GM03348 (cell line): ENCODE results near the gene SSTR3.

Source experiments
- DNase-seq: peaks from one replicate; pipeline ENCODE4 v3.0.0; 2012; ENCODE audit warnings: low spot score

SSTR3 gene

DNA sequence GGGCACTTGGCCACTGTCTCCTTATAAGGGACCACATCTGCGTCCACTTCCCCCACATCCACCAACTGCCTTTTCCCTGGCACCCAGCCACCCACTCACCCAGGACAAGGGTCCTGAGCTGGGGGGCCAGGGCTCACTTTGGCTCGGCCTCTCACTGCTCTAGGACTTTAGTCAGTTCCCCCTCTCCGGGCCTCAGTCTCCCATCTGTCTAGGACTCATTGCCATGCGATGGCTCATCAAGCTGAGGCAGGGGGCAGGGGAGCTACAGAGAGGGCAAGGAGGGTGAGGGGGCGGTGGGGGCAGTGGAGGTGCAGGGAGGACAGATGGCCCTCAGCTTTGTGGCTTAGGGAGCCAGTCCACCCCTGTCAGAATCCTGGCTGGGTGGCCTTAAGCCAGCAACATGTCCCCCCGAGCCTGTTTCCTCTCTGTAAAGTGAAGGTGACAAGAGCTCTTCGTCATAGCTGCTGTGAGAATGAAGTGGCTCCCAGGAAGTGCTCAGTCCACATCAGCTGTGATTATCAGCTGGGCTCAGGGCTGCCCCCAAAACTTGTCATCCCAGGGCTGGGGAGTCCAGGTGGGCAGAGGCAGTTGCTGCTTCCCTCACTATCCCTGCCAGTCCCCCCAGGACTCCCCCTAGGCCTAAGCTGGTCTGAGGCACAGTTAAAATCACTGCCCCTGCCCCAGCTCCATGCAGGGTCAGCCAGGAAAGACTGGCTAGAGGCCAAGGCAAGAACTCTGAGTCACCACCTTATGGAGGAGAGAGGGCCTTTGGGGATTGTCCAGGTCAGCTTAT lies 16.9 kb upstream of the SSTR3 start:
- DNase-seq = peak; percentile 79

DNA sequence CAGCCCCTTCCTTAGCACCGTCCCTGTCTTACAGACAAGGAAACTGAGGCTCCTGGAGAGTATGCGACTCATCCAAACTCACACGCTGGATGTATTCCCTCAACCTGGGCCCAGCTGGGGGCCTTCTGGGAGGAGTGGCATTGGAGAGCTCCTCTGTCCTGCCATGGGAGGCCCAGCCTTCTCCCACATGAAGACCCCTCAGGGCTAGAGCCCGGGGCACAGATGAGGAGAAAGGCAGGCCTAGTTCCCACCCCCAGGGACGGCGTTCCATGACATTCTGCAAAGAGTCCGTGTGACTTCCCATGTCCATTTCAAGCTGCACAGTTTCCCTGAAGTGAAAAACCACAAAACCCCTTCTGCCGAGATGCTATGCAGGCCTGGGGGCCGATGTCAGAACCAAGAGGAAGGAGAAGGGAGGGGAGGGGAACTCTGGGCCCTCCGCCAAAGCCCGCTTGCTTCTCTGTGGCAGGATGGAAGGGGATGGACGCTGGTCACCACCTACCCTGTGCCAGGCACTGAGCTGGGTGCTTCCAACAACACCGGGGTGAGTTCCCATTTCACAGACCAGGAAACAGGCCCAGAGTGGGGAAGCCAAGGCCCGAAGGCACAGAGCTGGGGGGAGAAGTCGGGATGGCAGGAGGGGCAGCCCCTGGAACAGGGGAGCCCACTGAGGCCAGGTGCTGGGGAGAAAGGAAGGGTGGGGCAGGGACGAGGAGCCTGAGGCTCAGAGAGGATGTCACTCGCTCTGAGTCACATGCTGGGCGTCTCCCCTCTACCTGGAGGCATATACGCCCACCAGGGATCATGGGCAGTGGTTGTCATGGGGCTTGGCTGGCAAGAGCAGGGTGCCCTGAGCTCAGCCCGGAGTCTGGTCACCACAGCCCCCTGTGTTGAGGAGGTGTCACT lies 16.1 kb upstream of the SSTR3 start:
- no peak for DNase-seq

DNA sequence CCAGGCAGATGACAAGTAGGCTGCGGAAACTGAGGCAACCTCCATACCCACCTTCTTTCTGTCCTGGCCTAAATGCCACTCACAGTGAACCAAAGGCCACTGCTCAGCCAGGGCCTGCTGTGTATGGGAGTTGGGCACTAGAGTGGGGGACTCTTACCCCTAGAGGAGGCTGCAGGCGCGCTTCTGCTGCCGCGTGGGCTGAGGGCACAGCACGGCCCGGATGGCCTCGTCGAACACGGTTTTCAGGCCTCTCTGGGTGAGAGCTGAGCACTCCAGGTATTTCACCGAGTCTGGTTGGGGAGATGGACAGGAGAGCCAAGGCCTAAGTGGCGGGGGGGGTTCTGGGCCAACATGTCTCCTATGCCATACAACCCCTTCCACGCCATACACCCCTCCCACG lies 14.2 kb upstream of the SSTR3 start:
- DNase-seq = no peak

DNA sequence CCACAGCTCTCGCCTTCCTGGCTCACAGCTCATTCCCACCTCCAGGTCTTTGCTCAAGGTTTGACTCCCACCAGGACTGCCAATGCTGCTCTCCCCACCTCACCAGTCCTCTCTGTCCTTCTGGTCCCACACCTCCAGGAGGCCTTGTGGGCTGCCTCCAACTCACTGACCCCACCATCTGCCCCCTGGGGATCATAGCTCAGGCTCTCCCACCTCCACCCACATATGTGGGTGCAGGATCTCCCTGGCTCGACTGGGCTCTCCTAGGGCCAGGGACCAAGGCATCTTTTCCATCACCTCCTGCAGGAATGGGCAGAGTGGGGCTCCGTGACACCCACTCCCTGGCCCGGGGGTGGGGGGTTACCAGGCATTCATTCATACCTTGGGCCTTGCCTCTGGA lies 13.8 kb upstream of the SSTR3 start:
- DNase-seq = no peak

DNA sequence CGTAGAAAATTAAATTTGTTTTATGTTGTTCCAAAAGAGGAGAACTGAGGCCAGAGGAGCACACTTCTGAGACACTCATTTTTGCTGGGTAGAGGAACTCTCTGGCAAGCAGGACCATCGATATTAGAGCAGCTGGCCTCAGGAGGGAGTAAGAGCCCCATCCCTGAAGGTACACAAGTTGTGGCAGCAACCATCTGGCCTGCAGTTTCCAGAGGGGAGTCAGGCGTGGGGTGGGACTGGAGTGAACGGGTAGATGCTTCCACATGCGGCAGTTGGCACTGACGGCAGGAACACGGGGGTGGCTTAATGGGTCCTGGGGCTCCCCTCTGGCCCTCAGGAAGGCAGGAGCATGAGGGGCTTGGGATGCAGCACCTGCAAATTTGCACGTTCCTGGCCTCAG lies 13.2 kb upstream of the SSTR3 start:
- DNase-seq = no peak

DNA sequence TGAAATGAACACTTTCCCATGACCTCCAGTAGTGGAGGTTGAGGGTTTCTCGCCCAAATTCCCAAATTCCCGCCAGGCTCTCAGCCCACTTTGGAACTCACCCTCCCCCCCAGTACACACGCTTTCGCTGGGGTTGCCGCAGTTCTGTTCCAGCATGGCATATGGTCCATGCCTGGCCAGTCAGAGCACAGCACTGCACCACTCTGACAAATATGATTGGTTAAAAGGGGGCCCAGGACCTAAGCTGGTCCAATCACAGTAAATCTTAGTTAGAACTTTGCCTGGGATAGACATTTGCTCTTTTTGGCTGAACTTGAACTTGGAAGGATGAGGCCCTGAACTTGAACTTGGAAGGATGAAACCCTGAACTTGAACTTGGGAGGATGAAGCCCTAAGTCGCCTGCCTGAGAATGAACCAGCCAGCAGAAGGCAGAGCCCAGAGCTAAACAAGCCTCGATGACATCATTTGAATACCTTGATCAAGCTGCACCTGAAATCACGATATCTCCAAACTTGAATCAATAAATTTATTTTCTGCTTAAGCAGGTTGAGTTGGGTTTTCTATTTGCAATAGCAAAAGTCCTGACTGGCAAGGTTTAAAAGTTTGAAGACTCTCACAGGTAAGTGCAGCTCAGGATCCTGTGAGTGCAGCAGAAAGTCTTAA lies 12.6 kb upstream of the SSTR3 start:
- DNase-seq = no peak

DNA sequence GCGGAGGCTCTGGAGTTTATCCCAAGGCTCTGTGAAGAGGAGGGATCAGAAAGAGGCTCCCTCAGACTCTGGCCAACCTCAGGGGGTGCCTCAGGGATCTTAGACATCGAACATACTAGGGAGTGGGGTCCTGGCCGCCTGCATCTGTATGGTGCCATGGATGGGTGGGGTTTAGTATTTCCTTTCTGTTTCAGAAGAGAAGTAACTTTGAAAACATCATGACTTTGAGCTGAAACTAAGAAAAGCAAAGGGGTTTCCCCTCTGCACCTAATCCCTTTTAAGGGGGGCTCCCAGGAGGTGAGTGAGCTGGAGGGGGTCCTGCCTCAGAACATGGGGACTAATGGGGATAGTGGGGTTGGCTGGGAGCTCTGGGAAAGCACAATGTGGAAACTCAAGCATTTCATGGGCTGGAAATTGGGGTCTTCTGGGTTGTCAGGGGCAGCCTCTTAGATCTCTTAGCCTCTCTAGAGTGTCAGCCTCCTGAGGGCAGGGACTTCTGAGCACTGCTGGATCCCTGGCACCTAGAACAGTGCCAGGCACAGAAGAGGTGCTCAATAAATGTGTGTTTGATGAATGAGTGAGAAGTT lies 11.8 kb upstream of the SSTR3 start:
- DNase-seq = no peak

DNA sequence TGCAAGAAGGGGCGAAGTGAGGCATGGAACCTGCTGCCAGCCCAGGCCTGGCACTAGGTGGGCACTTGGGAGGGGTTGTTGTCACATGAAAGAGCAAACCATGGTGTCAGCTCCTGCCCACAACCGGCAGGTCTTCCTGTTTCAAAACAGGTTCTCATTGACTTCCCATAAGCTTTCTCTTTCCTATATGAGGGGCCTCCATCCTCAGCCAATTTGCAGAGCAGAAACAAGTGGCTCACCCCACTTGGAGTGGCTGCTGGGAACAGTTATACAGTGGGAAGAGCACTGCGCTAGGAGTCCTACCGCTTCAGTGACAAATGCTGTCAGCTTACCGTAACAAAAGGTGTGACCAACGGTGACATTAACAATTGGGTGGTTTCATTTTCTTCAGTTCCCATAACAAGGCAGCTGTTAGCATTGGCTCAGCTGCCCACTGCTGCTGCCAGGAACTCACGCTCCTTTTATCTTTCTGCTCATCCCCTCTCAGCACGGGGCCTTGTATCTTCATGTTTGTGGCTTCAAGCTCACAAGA lies 10.2 kb upstream of the SSTR3 start:
- DNase-seq = no peak

DNA sequence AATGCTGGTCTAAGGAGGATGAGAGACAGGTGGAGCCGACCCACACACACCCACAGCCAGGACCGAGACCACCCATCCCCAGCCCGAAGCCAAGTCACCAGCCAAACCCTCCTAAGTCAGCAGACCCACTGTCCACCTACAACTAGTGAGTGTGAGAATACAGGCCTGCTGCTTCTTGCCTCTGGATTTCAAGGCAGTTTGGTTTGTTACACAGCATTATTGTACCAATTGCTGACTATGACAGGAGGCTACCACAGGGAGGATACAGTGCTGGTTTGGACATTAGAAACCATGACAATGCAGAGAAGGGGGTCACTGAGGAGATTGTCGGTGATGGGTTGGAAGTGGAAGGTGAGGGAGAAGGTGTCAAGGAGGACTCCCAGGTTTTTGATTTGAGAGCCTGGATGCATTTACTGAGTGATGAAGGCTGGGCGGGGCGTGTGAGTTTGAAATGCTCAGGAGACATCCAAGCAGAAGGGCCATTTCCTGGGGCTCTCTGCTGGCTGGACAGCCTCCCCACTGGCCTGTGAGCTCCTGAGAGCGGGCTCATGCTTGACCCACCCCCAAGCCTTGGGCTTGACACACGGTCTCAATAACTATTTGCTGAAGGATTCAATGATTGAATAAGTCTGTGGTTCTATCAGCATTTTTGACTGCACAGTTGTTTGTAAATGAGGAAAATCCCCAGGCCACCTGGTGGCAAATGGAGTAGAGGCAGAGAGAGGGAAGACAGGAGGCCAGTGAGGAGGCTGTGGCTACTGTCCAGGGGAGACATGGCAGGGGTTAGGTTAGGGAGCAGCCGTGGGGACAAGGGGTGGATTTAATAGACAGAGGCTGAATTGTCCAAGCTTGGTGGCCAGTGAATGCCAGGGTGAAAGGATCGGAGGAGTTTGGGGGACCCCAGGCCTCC lies 9.4 kb upstream of the SSTR3 start:
- DNase-seq = no peak

DNA sequence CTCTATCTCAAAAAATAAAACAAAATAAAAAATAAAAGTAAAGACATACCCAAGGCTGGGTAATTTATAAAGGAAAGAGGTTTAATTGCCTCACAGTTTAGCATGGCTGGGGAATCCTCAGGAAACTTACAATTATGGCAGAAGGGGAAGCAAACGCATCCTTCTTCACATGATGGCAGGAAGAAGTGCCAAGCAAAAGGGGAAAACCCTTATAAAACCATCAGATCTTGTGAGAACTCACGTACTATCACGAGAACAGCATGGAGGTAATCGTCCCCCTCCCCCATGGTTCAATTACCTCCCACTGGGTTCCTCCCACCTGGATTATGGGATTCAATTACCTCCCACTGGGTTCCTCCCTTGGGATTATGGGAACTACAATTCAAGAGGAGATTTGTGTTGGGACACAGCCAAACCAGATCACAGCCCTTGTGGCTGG lies 8.3 kb upstream of the SSTR3 start:
- no peak for DNase-seq

DNA sequence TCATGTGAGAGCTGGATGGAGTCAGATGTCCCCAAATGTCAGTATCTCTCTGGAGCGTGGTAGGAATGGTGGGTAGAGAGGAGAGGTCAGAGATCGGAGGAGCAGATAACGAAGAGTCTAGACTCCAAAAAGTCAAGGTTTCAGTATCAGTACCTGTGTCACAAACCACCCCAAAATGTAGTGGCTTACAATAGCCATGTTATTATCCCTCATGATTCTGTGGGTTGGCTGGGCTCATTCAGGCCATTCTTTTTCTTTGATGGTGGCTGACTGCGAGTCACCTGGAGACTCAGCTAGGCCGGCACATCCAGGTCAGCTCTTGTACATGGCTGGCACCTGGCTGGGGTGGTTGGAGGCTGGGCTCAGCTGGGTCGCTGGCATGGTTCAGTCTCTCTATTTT lies 7.3 kb upstream of the SSTR3 start:
- DNase-seq = no peak

DNA sequence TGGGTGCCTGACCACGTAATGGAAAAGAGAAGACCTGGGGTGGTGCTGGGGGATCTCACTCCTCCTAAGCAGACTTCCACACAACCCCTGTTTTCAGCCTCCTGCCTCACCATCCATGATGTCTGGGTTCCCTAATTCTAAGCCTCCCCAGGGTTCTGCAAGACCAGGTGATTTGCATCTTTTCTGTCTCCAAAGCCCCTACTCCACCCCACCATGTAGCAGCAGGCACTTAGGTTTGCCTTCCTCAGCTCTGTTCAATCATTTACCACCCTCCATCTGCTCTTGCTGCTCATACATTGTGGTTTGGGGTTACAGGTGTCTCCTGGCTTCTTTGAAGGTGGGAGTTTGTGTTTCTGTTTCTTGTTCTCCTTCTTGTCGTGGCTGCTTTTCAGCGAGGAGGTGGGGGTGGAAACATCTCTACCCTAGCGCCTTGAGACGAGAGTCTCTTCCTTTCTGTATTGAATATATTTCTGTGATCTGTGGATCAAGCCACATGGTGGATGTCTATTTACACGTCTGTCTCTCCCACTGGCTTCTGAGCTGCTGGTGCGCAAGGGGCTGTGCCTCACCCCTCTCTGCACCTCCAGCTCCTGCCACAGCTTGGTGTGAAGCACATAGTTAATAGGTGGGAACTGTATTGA lies 6.6 kb upstream of the SSTR3 start:
- no peak for DNase-seq

DNA sequence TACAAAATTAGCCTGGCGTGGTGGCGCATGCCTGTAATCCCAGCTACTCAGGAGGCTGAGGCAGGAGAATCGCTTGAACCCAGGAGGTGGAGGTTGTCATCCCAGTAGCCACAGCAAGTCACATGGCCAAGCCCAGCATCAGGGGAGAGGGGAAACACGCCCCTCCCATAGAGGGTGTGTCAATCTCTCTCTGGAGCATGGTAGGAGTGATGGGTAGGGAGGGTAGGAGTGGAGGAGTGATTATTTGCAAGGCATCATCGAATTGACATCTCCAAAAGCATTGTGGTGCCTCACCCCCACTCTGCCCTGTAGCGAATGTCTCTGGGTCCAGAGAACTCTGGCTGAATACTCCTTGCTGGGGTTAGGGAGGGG lies 6.1 kb upstream of the SSTR3 start:
- no peak for DNase-seq

DNA sequence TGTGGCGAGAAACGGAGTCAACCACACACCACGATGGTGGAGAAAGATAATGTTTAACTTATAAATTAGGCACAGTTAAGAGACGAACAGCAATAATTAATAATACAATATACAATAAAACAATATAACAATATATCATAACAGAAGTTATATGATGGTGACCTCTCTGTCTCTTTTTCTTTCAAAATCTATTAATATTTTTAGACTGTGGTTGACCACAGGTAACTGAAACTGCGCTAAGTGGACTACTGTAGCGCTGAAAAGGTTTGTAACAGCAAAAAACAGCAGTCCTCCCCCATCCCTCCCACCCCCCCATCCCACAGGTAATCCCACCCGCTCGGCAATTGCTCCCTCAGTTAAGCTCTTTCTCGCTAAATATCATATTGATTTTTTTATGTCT lies 3.6 kb upstream of the SSTR3 start:
- DNase-seq = no peak

DNA sequence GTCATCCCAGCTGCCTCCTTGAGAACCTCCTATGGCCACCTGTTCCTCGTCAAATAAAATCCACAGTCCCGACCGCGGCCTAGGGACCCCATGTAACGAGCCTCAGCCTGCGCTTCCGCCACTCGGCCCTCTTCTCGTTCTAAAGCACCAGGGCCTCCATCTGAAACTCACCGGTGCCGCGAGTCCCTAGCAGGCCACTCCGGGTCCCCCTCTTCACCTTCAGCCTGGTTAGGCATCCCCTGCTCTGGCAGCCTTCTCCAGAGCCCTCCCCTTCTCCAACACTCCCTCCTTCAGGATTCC lies 2.4 kb upstream of the SSTR3 start:
- no peak for DNase-seq

DNA sequence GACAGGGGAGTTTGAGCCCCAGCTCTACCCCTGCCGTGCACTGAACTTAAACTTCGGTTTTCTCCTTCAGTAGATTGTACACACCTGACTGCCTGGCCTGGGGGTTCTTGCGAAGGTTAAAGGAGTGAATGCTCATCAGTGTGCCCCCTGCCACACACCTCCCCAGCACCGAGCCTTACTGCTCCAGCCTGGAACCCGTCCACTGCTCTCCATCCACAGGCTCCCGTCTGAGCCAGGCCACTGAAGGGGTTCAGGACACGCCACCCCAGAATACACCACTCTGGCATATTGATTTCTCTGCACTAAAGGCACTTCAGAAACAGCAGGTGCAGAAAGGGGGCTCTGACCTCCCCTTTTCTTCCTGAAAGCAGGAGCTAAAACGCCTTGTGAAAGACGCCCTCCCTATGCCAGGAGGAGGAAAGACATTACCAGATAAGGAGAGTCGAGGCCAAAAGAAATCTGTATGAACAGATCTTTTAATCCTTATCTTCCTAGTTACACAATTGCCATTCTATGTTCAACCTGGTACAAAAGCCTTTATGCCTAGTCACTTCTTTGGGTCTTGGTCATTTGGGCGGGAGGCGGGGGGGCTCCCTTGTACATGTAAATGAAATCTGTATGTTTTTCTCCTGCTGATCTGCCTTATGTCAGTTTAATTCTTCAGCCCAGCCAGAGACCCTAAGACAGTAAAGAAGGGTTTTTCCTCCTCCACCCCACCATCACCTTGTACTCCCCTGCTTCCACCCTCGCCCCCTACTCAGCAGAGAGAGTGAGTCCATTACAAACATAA lies 1.9 kb upstream of the SSTR3 start:
- no peak for DNase-seq

DNA sequence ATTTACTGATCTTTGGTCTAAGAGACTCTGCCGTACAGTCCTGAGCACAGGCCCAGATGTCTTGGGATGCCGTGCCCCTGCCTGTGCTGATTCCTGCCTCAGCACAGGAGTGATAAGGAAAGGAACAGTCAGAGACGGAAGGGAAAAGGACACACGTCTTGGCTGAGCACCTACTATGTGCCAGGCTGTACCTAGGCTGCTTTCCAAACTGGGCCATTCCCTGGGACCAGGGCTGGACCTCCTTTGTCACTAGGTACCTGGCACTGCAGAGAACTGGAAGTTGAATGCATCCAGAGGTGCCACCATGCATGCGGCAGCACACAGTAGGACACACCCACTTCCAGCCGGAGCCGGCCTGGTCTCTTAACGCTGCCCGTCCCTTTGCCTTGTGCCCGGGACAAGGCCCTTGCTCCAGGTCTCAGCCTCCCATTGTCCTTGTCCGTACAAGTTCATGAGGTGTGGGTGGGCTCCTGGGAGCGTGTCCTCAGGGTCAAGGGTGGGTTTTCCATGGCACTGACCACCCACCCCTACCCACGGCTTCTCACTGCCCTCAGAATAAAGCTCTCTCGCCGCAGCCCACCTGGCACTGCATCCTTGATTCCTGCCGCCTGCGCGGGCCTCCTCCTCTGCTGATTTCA lies 1.1 kb upstream of the SSTR3 start:
- no peak for DNase-seq

DNA sequence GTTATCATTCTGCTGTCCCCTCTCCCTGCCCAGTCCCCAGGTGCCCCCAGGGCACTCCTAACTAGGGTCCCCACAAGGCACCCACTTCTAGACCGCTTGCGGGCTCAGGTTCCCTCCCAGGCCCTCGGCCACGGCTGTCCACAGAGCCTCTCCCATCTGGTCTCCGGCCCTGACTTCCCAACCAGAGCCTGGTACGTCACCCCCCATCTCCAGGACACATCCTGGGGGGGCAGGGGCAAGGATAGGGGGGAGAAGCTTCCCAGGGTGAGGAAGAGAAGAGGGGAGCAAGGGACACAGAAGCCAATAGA lies 457 bp downstream of the SSTR3 start:
- DNase-seq = no peak

DNA sequence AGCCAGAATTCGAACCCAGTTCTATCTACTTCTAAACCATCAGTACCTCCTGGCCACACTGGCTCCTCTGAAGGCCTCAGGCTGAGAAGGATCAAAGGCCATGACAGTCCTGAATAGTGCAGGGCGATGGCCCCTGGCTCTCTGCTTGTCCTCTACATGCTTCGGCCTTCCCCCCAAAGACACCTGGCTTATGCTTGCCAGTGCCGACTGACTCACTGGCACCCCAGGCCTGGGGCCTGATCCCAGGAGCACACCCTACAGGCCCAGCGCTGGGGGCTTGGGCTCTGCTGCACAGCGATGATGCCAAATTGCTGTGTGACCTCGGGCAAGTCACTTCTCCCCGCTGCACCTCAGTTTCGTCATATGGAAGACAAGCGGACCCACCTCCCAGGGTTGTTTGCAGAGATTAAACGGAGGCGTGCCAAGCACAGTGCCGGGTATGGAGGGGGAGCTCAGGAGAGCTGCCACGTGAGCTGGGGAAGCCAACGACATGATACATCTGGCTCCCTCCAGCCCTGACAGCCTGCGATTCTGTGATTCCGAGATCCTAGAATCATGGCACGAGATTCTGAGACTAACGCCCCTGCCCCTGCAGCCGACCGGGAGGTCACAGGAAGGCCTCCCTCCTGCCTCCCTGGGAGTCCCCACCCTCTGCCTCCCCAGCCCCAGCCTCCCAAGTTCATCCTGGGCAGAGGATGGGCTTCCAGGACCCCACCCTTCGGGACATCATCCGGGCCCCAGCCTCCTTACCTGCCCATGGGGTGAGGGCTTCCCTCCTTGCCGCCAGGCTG lies 1.0 kb downstream of the SSTR3 start:
- no peak for DNase-seq
